ENCODE measurements around the gene SLC19A1.

SLC19A1 gene

GRCh38 chr21:45467221-45467779, 74.9 kb downstream of the SLC19A1 start:
- DNase-seq (ENCODE audit: low read depth), result no peak

- no peak for DNase-seq (ENCODE audit: low read depth)
Observed at GRCh38 chr21:45466330-45467220, 75.7 kb downstream of the SLC19A1 start.

GRCh38 chr21:45465611-45466329, 76.5 kb downstream of the SLC19A1 start:
- DNase-seq (ENCODE audit: low read depth), result no peak

GRCh38 chr21:45465105-45465504, 77.1 kb downstream of the SLC19A1 start:
- DNase-seq (ENCODE audit: low read depth), result no peak

- no peak for DNase-seq (ENCODE audit: low read depth)
Observed at GRCh38 chr21:45464309-45464708, 77.9 kb downstream of the SLC19A1 start.

GRCh38 chr21:45463871-45464270, 78.4 kb downstream of the SLC19A1 start:
- no peak for DNase-seq (ENCODE audit: low read depth)

GRCh38 chr21:45461806-45462341, 80.4 kb downstream of the SLC19A1 start:
- no peak for DNase-seq (ENCODE audit: low read depth)

- DNase-seq (ENCODE audit: low read depth), result no peak
Observed at GRCh38 chr21:45461369-45461750, 80.9 kb downstream of the SLC19A1 start.

GRCh38 chr21:45460611-45461368, 81.5 kb downstream of the SLC19A1 start:
- no peak for DNase-seq (ENCODE audit: low read depth)

- DNase-seq (ENCODE audit: low read depth), result no peak
Observed at GRCh38 chr21:45460011-45460565, 82.2 kb downstream of the SLC19A1 start.

GRCh38 chr21:45459171-45460010, 82.8 kb downstream of the SLC19A1 start:
- DNase-seq (ENCODE audit: low read depth), result no peak

- DNase-seq (ENCODE audit: low read depth), result no peak
Observed at GRCh38 chr21:45458281-45459170, 83.7 kb downstream of the SLC19A1 start.

GRCh38 chr21:45457832-45458172, 84.4 kb downstream of the SLC19A1 start:
- DNase-seq (ENCODE audit: low read depth), result no peak

GRCh38 chr21:45457161-45457831, 84.9 kb downstream of the SLC19A1 start:
- DNase-seq (ENCODE audit: low read depth), result no peak

- no peak for DNase-seq (ENCODE audit: low read depth)
Observed at GRCh38 chr21:45456584-45457160, 85.6 kb downstream of the SLC19A1 start.

- DNase-seq (ENCODE audit: low read depth), result no peak
Observed at GRCh38 chr21:45455674-45456583, 86.3 kb downstream of the SLC19A1 start.

- DNase-seq (ENCODE audit: low read depth), result no peak
Observed at GRCh38 chr21:45454926-45455673, 87.1 kb downstream of the SLC19A1 start.
